Keratinocyte (primary cell): ENCODE measurements around the gene LAMB1. TPM values are rescaled to one million over a fixed set of nuclear protein-coding genes. Genes with fewer than 3 reads are reported as not detected.

Source experiments
- DNase-seq: peaks from one replicate; pipeline ENCODE4 v3.0.0-alpha.2; 2011; ENCODE audit warnings: low read depth, missing footprints, low spot score
- FAIRE-seq: peaks from 2 replicates; lab custom pipeline; 2011; peaks lifted over from hg19 to GRCh38; lab: Jason Lieb, UNC
- H2AFZ ChIP-seq: 2 replicates; pipeline ENCODE4 v1.6.0; 2012; ENCODE audit warnings: low read length, control low read depth, inconsistent platforms; ENCODE audit not compliant: control insufficient read depth
- H3K27ac ChIP-seq: 2 replicates; pipeline ENCODE4 v1.5.1; 2011; ENCODE audit warnings: low read length; ENCODE audit not compliant: control insufficient read depth, insufficient read depth
- H3K27me3 ChIP-seq: 3 replicates; pipeline ENCODE4 v1.6.0; 2011; ENCODE audit warnings: low read length; ENCODE audit not compliant: control insufficient read depth, insufficient read depth; ENCODE audit errors: extremely low read depth
- H3K36me3 ChIP-seq, 2 experiments: 2 replicates in 1 of 2; 3 replicates in 1 of 2; pipeline ENCODE4 v1.5.1; 2011; ENCODE audit warnings: low read length in 2 of 2, mild to moderate bottlenecking in 1 of 2; ENCODE audit not compliant: control insufficient read depth in 2 of 2, insufficient read depth in 2 of 2; ENCODE audit errors: extremely low read depth in 1 of 2
- H3K4me1 ChIP-seq: 3 replicates; pipeline ENCODE4 v1.5.1; 2011; ENCODE audit warnings: low read length; ENCODE audit not compliant: control insufficient read depth, insufficient read depth; ENCODE audit errors: extremely low read depth
- H3K4me2 ChIP-seq: 3 replicates; pipeline ENCODE4 v1.6.0; 2011; ENCODE audit warnings: low read depth, low read length; ENCODE audit not compliant: control insufficient read depth, insufficient read depth; ENCODE audit errors: extremely low read depth
- H3K4me3 ChIP-seq, 3 experiments: fragments of 200-600 bp in 1 of 3; sonication (generic) in 1 of 3; 2 replicates in 2 of 3; 3 replicates in 1 of 3; pipeline ENCODE4 v1.5.1; 2011 to 2016; ENCODE audit warnings: low read length in 3 of 3, mild to moderate bottlenecking in 3 of 3, control low read depth in 2 of 3, inconsistent platforms in 1 of 3, low read depth in 1 of 3, mixed read lengths in 1 of 3, mixed run types in 1 of 3, moderate library complexity in 1 of 3; ENCODE audit not compliant: control insufficient read depth in 2 of 3, insufficient read depth in 2 of 3; ENCODE audit errors: extremely low read depth in 1 of 3
- H3K79me2 ChIP-seq: 2 replicates; pipeline ENCODE4 v1.6.0; 2012; ENCODE audit warnings: low read length; ENCODE audit not compliant: control insufficient read depth, insufficient read depth
- H3K9ac ChIP-seq: 3 replicates; pipeline ENCODE4 v1.6.0; 2011; ENCODE audit warnings: low read length; ENCODE audit not compliant: control insufficient read depth, insufficient read depth; ENCODE audit errors: extremely low read depth
- H3K9me1 ChIP-seq: 3 replicates; pipeline ENCODE4 v1.6.0; 2011; ENCODE audit warnings: low read length; ENCODE audit not compliant: control insufficient read depth, insufficient read depth; ENCODE audit errors: extremely low read depth
- H3K9me3 ChIP-seq: 2 replicates; pipeline ENCODE4 v1.5.1; 2012; ENCODE audit warnings: low read depth, low read length; ENCODE audit not compliant: control insufficient read depth
- H4K20me1 ChIP-seq: 3 replicates; pipeline ENCODE4 v1.6.0; 2011; ENCODE audit warnings: low read length; ENCODE audit not compliant: control insufficient read depth, insufficient read depth; ENCODE audit errors: extremely low read depth
- CTCF ChIP-seq, 3 experiments: IDR thresholded peaks in 1 of 3; conservative IDR thresholded peaks in 1 of 3; optimal IDR thresholded peaks in 1 of 3; 2 replicates in 2 of 3; 3 replicates in 1 of 3; pipeline versions ENCODE3 to v1.5.1; 2011; ENCODE audit warnings: low read length in 3 of 3, mild to moderate bottlenecking in 3 of 3, moderate library complexity in 2 of 3, control low read depth in 1 of 3, inconsistent platforms in 1 of 3; ENCODE audit not compliant: insufficient read depth in 2 of 3; ENCODE audit errors: extremely low read depth in 1 of 3
- EZH2 ChIP-seq: IDR thresholded peaks from one replicate; pipeline ENCODE4 v1.6.1; 2012; ENCODE audit warnings: inconsistent platforms, mild to moderate bottlenecking, low read length, moderate library complexity
- dilution Hi-C: fragments of 300-500 bp; cut with MboI; formaldehyde crosslinking; loops from one replicate; pipeline ENCODE4 v1.7.0; 2020; ENCODE audit warnings: low sequenced_read_pairs; ENCODE audit not compliant: extremely low pct_ligation_motif_present
- polyA plus RNA-seq, 5 experiments: library from polyadenylated mRNA; depleted of rRNA in 3 of 5; stranded (reverse) in 3 of 5; stranded (forward) in 1 of 5; unstranded in 1 of 5; fragments of >200 nt; gene quantifications; 1 replicate in 1 of 5; 2 replicates in 3 of 5; 3 replicates in 1 of 5; pipeline versions ENCODE4 v1.2.1 to v1.2.3, GENCODE V29; 2011 to 2012; ENCODE audit warnings: missing spikeins in 2 of 5, low read depth in 1 of 5, low replicate concordance in 1 of 5

The LAMB1 gene
- polyA plus RNA-seq, 1 donor (not counting 4 experiments of a cell fraction or from before 2014, with no cell fraction given) = 97.9 TPM

DNA sequence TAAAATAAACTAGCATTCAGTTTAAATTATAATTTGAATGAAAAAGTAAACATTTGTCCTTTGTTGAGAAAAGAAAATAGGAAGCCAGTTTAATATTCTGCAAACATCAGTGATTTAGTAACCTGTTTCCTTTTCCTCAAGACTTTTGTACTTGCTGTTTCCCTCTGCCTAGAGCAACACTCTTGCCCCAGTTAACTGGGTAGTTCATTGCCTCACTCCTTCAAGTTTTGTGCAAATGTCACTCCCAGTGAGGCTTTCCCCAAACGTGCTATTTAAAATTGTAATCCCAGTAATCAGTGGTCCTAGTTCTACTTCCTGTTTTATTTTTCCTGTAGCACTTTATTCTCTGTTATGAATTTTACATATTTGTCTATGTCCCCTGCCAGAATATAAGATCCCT, 88.1 kb downstream of the LAMB1 start:
- no peak for DNase-seq
- H3K4me1 ChIP-seq = peaks cover 5% of the 10 kb centered on the region
- H2AFZ ChIP-seq = no peak overlapping the region
- peaks cover 15 to 33% of the 10 kb centered on the region in 2 experiments for H3K36me3 ChIP-seq
- no peak for FAIRE-seq
- H3K9me3 ChIP-seq = no peaks in the 10 kb centered on the region
- H3K27ac ChIP-seq = no peak overlapping the region
- H3K4me2 ChIP-seq = no peak overlapping the region
- no peaks in the 10 kb centered on the region for H3K9me1 ChIP-seq
- H3K9ac ChIP-seq = no peak overlapping the region
- no peak overlapping the region for H3K4me3 ChIP-seq
- no peaks in the 10 kb centered on the region for H3K27me3 ChIP-seq
- H4K20me1 ChIP-seq = no peaks in the 10 kb centered on the region
- TF ChIP-seq EZH2 (no peak), CTCF (optimal IDR thresholded peaks at IDR 0.05 in 1 of 3, IDR thresholded peaks at IDR 0.05 in 1 of 3, conservative IDR thresholded peaks at IDR 0.05 in 1 of 3; ENCODE audit: extremely low read depth in 1 of 3, insufficient read depth in 2 of 3, low read length in 3 of 3) (no peak)
- peaks cover 12% of the 10 kb centered on the region for H3K79me2 ChIP-seq
- dilution Hi-C loops = no loop called here

DNA sequence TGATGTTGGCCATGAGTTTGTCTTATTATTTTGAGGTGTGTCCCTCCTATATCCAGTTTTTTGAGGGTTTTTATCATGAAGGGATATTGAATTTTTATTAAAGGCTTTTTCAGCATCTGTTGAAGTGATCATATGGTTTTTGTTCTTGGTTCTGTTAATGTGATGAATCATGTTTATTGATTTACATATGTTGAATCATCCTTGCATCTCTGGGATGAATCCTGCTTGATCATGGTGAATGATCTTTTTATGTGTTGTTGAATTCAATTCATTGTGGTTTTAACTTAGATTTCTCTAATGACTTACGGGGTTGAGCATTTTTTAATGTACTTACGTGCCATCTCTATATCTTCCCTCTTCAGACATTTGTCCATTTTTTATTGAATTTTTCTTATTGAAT, 89.1 kb downstream of the LAMB1 start:
- dilution Hi-C loops = no loop called here
- TF ChIP-seq CTCF (optimal IDR thresholded peaks at IDR 0.05 in 1 of 3, IDR thresholded peaks at IDR 0.05 in 1 of 3, conservative IDR thresholded peaks at IDR 0.05 in 1 of 3; ENCODE audit: extremely low read depth in 1 of 3, insufficient read depth in 2 of 3, low read length in 3 of 3) = no peak
- TF ChIP-seq EZH2 = no peak
- Histone ChIP-seq H3K4me2 (no peak overlapping the region), H3K36me3 (peaks cover 14 to 27% of the 10 kb centered on the region in 2 experiments), H3K9me1 (no peaks in the 10 kb centered on the region), H3K9ac (no peak overlapping the region), H3K9me3 (no peaks in the 10 kb centered on the region), H3K4me3 (no peak overlapping the region), H3K4me1 (peaks cover 5% of the 10 kb centered on the region), H3K79me2 (peaks cover 12% of the 10 kb centered on the region), H2AFZ (no peak overlapping the region), H4K20me1 (no peaks in the 10 kb centered on the region), H3K27me3 (no peaks in the 10 kb centered on the region), H3K27ac (no peak overlapping the region)
- DNase-seq (no peak), FAIRE-seq (peak; percentile 44)
